Mucosa of rectum (tissue), 2 donors: ENCODE measurements around the gene TECTA.
"Not testable (repeated sequence)": the region's sequence is repeated elsewhere in the genome, so short reads cannot be mapped to it uniquely, and the experiment has no call there.

ENCODE experiments used
- H3K27ac ChIP-seq, 2 donors: one replicate each; pipeline ENCODE4 v1.7.0; 2013; ENCODE audit warnings: inconsistent platforms in 2 of 2, low read depth in 2 of 2, low read length in 2 of 2
- H3K27me3 ChIP-seq, 2 donors: one replicate each; pipeline ENCODE4 v1.7.0; 2013; ENCODE audit warnings: low read length in 2 of 2; ENCODE audit not compliant: control insufficient read depth in 2 of 2, insufficient read depth in 2 of 2
- H3K36me3 ChIP-seq, 2 donors: one replicate each; pipeline ENCODE4 v1.7.0; 2013; ENCODE audit warnings: low read length in 2 of 2; ENCODE audit not compliant: control insufficient read depth in 2 of 2, insufficient read depth in 2 of 2
- H3K4me1 ChIP-seq, 2 donors: one replicate each; pipeline ENCODE4 v1.7.0; 2013; ENCODE audit warnings: low read length in 2 of 2, mild to moderate bottlenecking in 1 of 2; ENCODE audit not compliant: control insufficient read depth in 2 of 2, insufficient read depth in 2 of 2
- H3K4me3 ChIP-seq, 2 donors: one replicate each; pipeline ENCODE4 v1.7.0; 2013; ENCODE audit warnings: low read length in 2 of 2
- H3K9ac ChIP-seq, 2 donors: one replicate each; pipeline ENCODE4 v1.7.0; 2013; ENCODE audit warnings: low read length in 2 of 2, low read depth in 1 of 2, mild to moderate bottlenecking in 1 of 2
- H3K9me3 ChIP-seq, 2 donors: one replicate each; pipeline ENCODE4 v1.7.0; 2013; ENCODE audit warnings: low read length in 2 of 2; ENCODE audit not compliant: control insufficient read depth in 2 of 2
- donor health status: healthy.
- donor health status: Normal muscosa, but diverticular disease.

TECTA gene

GRCh38 chr11:121223161-121223560, 122.1 kb downstream of the TECTA start:
- H3K9ac ChIP-seq = no peak overlapping the region
- H3K4me1 ChIP-seq = no peaks in the 10 kb centered on the region
- no peaks in the 10 kb centered on the region for H3K27me3 ChIP-seq
- no peak overlapping the region for H3K4me3 ChIP-seq
- no peak overlapping the region for H3K27ac ChIP-seq
- H3K9me3 ChIP-seq = no peaks in the 10 kb centered on the region
- no peaks in the 10 kb centered on the region for H3K36me3 ChIP-seq

DNA sequence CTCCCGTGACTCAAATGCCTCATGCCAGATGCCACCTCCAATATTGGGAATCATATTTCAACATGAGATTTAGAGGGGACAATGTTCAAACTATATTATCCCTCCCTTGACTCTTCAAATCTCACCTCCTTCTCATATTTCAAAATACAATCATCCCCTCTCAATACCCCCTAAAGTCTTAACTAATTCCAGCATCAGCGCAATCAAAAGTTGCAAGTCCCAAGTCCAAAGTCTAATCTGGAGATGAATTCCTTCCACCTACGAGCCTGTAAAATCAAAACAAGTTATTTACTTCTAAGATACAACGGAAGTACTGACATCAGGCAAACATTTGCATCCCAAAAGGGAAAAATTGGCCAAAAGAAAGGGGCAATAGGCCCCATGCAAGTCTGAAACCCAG, 124.3 kb downstream of the TECTA start:
- no peaks in the 10 kb centered on the region for H3K9me3 ChIP-seq

DNA sequence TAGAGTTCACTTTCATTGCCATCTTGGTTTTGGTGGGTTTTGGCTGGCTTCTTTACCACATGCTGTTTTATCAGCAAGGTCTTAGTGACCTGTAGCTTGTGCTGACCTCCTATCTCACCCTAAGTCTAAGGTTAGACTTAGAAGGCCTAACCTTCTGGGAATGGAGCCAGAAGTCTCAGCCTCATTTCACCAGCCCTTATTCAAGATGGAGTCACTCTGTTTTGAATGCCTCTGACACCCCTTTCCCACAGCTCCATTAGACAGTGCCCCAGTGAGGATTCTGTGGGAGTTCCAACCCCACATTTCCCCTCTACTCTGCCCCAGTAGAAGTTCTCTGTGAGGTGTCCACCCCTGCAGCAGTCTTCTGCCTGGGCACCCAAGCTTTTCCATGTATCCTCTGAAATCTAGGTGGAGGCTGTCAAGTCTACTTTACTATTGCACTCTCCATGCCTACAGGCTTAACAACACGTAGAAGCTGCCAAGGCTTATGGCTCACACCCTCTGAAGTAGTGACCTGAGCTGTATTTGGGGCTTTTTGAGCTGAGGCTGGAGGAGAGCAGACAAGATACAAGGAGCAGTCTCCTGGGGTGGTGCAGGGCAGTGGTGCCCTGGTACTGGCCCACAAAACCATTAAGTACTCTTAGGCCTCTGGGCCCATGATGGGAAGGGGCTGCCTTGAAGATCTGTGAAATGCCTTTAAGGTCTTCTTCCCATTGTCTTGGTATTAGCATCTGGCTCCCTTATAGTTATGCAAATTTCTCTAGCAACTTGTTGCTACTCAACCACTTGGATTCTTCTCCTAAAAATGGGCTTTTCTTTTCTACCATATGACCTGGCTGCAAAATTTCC, 125.6 kb downstream of the TECTA start:
- Histone ChIP-seq H3K9ac (no peak overlapping the region), H3K36me3 (no peaks in the 10 kb centered on the region), H3K27ac (no peak overlapping the region), H3K27me3 (peaks cover 0 to 4% of the 10 kb centered on the region in 2 donors), H3K4me3 (no peak overlapping the region), H3K4me1 (no peaks in the 10 kb centered on the region), H3K9me3 (no peaks in the 10 kb centered on the region)

More for the DNA sequence above, 124.3 kb downstream of the TECTA start:
- H3K27me3 ChIP-seq = no peaks in the 10 kb centered on the region
- H3K27ac ChIP-seq = no peak overlapping the region
- no peaks in the 10 kb centered on the region for H3K36me3 ChIP-seq
- no peak overlapping the region for H3K4me3 ChIP-seq
- no peak overlapping the region for H3K9ac ChIP-seq
- no peaks in the 10 kb centered on the region for H3K4me1 ChIP-seq

DNA sequence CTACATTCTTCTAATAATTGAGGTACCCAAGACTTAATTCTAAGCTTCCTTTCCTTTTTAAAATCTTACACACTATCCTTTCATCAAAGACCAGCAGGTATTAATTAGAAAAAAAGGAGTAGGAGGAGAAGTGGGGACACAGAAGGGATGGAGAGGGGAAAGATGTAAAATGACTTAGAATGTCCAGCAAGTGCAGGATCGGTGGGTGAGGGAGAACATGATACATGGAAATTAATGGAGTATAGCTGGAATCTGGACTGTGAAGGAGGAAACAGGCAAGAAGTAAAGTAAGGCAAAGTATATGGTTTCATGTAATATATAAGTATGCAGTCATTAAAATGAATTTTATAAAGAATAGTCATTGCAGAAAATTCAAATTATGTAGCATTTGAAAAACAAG, 127.8 kb downstream of the TECTA start:
- H3K27ac ChIP-seq = no peak overlapping the region
- H3K4me1 ChIP-seq = no peaks in the 10 kb centered on the region
- peaks cover 0 to 4% of the 10 kb centered on the region in 2 donors for H3K27me3 ChIP-seq
- no peaks in the 10 kb centered on the region for H3K9me3 ChIP-seq
- no peak overlapping the region for H3K4me3 ChIP-seq
- H3K36me3 ChIP-seq = no peaks in the 10 kb centered on the region
- H3K9ac ChIP-seq = no peak overlapping the region

DNA sequence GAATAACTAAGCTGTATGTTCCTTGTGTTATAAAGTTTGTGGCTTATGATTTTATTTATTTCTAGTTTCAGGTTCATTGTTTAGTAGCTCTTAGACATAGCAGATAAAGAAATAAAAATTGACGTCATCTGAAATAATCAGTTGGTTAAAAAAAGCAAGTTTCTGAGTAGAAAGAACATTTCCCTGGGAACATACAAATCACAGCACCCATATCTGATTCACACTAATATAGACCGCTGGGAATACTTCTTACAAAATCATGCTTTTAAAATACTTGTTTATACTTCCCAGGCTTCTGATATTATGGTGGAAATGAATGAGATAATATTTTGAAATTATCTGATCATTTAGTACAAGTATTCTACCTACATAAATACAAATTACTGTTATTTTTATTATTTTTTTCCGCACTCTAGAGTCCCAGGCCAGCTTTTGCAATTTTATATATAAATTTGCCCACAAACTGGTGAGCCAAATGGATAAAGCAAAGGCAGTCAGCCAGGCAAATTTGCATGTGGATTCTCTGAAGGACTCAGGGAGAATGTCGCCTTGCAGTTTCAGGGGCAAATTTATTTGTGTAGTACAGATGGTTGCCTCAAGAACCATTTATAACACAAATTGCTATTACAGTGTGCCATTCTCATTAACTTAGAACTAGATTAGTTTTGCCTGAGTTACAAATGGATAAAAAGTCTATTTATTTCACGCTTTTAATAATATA, 128.6 kb downstream of the TECTA start:
- Histone ChIP-seq H3K9ac (no peak overlapping the region), H3K4me3 (no peak overlapping the region), H3K9me3 (no peaks in the 10 kb centered on the region), H3K4me1 (no peaks in the 10 kb centered on the region), H3K36me3 (no peaks in the 10 kb centered on the region), H3K27ac (no peak overlapping the region), H3K27me3 (peaks cover 0 to 4% of the 10 kb centered on the region in 2 donors)

GRCh38 chr11:121231576-121232278, 130.7 kb downstream of the TECTA start:
- Histone ChIP-seq H3K36me3 (no peaks in the 10 kb centered on the region), H3K9me3 (no peaks in the 10 kb centered on the region), H3K27ac (no peak overlapping the region), H3K9ac (no peak overlapping the region), H3K4me1 (peaks cover 0 to 2% of the 10 kb centered on the region in 2 donors), H3K27me3 (peaks cover 0 to 4% of the 10 kb centered on the region in 2 donors), H3K4me3 (no peak overlapping the region)

DNA sequence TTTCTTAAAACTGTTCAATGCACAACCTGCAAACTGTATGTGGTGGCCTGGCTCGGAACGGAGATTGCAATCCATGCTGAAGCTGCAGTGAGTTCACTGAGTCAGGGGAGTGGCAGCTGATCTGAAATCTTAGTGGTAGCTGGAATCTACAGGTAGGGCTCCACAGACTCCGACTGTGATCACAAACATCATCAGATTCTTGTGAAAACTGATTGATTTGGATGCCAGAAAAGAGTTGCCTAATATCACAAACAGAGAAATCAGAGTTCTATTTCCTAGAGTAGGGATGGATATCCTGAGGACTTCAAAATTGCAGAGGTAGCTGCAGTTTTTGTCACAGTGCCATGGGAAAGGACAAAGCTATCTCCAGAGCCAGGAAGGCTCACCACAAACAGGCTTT, 134.0 kb downstream of the TECTA start:
- Histone ChIP-seq H3K4me3 (no peak overlapping the region), H3K36me3 (no peaks in the 10 kb centered on the region), H3K27ac (no peak overlapping the region), H3K4me1 (peaks cover 0 to 2% of the 10 kb centered on the region in 2 donors), H3K9ac (no peak overlapping the region), H3K27me3 (peaks cover 0 to 6% of the 10 kb centered on the region in 2 donors), H3K9me3 (no peaks in the 10 kb centered on the region)

- H3K4me1 ChIP-seq = peaks cover 0 to 2% of the 10 kb centered on the region in 2 donors
- no peaks in the 10 kb centered on the region for H3K36me3 ChIP-seq
- H3K27ac ChIP-seq = no peak overlapping the region
- no peak overlapping the region for H3K4me3 ChIP-seq
- H3K9ac ChIP-seq = no peak overlapping the region
- no peaks in the 10 kb centered on the region for H3K9me3 ChIP-seq
- H3K27me3 ChIP-seq = peaks cover 0 to 2% of the 10 kb centered on the region in 2 donors
These were observed 135.3 kb downstream of the TECTA start for GRCh38 chr11:121236115-121237001.

- not testable (repeated sequence) for H3K27ac ChIP-seq, H3K9me3 ChIP-seq, H3K27me3 ChIP-seq, H3K9ac ChIP-seq, H3K36me3 ChIP-seq, H3K4me1 ChIP-seq, H3K4me3 ChIP-seq
These were observed 136.2 kb downstream of the TECTA start for GRCh38 chr11:121237247-121237646.
